Lower lobe of right lung (tissue), 2 donors: ENCODE measurements around the gene GSE1. TPM values are rescaled to one million over a fixed set of nuclear protein-coding genes. Genes with fewer than 3 reads are reported as not detected.

Experiments used
- ATAC-seq, 2 donors: fragments of 200-7000 bp; cut with Tn5 transposase; one replicate each; pipeline ENCODE4 v1.9.1; 2020 to 2022; ENCODE audit warnings: mild to moderate bottlenecking in 2 of 2, moderate library complexity in 2 of 2
- DNase-seq: peaks from one replicate; pipeline ENCODE4 v3.0.0-alpha.2; 2020
- H3K27ac ChIP-seq: fragments of 200-600 bp; one replicate; pipeline ENCODE4 v1.8.0; 2022
- H3K27me3 ChIP-seq: fragments of 200-600 bp; one replicate; pipeline ENCODE4 v1.8.0; 2022; ENCODE audit warnings: low read depth
- H3K36me3 ChIP-seq: fragments of 200-600 bp; one replicate; pipeline ENCODE4 v1.8.0; 2022; ENCODE audit warnings: mild to moderate bottlenecking
- H3K4me1 ChIP-seq: fragments of 200-600 bp; one replicate; pipeline ENCODE4 v1.8.0; 2022
- H3K4me3 ChIP-seq: fragments of 200-600 bp; one replicate; pipeline ENCODE4 v1.8.0; 2022; ENCODE audit warnings: mild to moderate bottlenecking
- H3K9me3 ChIP-seq: fragments of 200-600 bp; one replicate; pipeline ENCODE4 v1.8.0; 2022
- CTCF ChIP-seq: fragments of 200-600 bp; IDR thresholded peaks from one replicate; pipeline ENCODE4 v1.8.0; 2022; ENCODE audit warnings: antibody characterized with exemption, mild to moderate bottlenecking
- intact Hi-C: fragments of 100-400 bp; cut with DNase I; formaldehyde crosslinking; loops from one replicate; pipeline ENCODE4 v1.11.0; 2022
- total RNA-seq: library from RNA; stranded (reverse); fragmentation: NEBNext Ultra II Directional; extraction: Animal tissue kit (Norgen Biotek cat#: 25700); gene quantifications from one replicate; pipeline ENCODE4 v1.2.1, GENCODE V29; 2021
- donor health status: DM: no; HTN: yes; CAD: no; lungs with severe emphysema.

GSE1 gene
- total RNA-seq, 1 donor from 2014 or later = 85.2 TPM

GRCh38 chr16:85724126-85724879 is 111.2 kb downstream of the GSE1 start:
- no peak for ATAC-seq
- Histone ChIP-seq H3K27me3 (no peaks in the 10 kb centered on the region), H3K27ac (no peak overlapping the region), H3K36me3 (no peaks in the 10 kb centered on the region), H3K4me3 (no peak overlapping the region), H3K4me1 (no peaks in the 10 kb centered on the region), H3K9me3 (no peaks in the 10 kb centered on the region)
- DNase-seq = no peak
- intact Hi-C loops = no loop called here
- no peak for TF ChIP-seq CTCF

- H3K4me1 ChIP-seq = no peaks in the 10 kb centered on the region
- TF ChIP-seq CTCF = no peak
- H3K27me3 ChIP-seq = no peaks in the 10 kb centered on the region
- no peaks in the 10 kb centered on the region for H3K36me3 ChIP-seq
- H3K27ac ChIP-seq = no peak overlapping the region
- no peak overlapping the region for H3K4me3 ChIP-seq
- ATAC-seq (no peak), DNase-seq (no peak)
- intact Hi-C loops = no loop called here
- H3K9me3 ChIP-seq = no peaks in the 10 kb centered on the region
Observed at GRCh38 chr16:85724936-85725335, 111.8 kb downstream of the GSE1 start.

Other genes starting within 250 kb of the GSE1 start
- gene GINS2, start 75.6 kb downstream of the GSE1 start, total RNA-seq = 1.1 TPM
- 1.5 TPM for gene C16orf74, start 137.8 kb downstream of the GSE1 start, total RNA-seq
- 21.9 TPM for gene EMC8, start 186.2 kb downstream of the GSE1 start, total RNA-seq
- 391 TPM for gene COX4I1, start 186.4 kb downstream of the GSE1 start, total RNA-seq